Measurements from ENCODE around the gene SPAG4. TPM values are rescaled to one million over a fixed set of nuclear protein-coding genes. Genes with fewer than 3 reads are reported as not detected.

Gene SPAG4
- total RNA-seq, 1 donor from 2014 or later, result 1.0 TPM

DNA sequence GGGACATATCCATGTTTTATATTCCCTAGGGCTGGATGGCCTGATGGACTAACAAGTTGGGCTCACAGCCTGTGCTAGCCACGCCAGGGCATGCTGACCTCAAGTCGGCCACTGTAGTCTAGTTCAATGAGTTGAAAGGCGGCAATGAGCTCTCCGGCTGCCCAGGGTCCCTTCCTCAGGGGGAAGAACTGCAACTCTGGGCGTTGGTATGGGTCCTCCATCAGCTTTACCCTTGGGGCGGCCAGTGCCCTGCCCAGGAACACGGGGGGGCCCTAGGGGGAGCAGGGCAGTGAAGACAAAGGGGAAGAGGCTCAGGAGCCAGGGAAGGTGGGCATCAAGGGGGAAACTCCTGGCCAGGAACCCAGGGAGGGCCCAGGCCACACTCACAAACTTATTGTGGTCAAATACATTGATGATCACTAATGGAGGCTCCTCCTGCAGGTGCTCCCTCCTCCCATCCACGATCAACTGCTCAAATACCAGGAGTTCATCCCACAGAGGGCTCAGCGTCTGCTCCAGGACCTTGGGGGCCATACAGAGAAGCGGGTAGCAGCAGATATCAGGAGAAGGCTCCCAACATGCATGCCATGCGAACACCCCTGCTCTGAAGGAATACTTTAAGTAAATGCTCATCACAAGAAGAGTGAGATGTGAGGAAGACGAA is 32.8 kb upstream of the SPAG4 start:
- Histone ChIP-seq H3K4me1 (ENCODE audit: control insufficient read depth in 3 of 3, insufficient read depth in 3 of 3, low read length in 3 of 3) (no peaks in the 10 kb centered on the region), H3K9ac (ENCODE audit: low read depth in 1 of 3, low read length in 3 of 3) (no peak overlapping the region), H3K27ac (ENCODE audit: low read depth, low read length) (no peak overlapping the region), H3K9me3 (ENCODE audit: control insufficient read depth in 3 of 3, low read length in 3 of 3) (peaks cover 0 to 2% (median 0%) of the 10 kb centered on the region in 3 donors), H3K27me3 (ENCODE audit: control insufficient read depth in 3 of 3, insufficient read depth in 3 of 3, low read length in 3 of 3) (no peaks in the 10 kb centered on the region), H3K4me3 (ENCODE audit: low read length in 3 of 3) (no peak overlapping the region), H3K36me3 (ENCODE audit: control insufficient read depth in 3 of 3, insufficient read depth in 3 of 3, low read length in 3 of 3) (no peaks in the 10 kb centered on the region)

DNA sequence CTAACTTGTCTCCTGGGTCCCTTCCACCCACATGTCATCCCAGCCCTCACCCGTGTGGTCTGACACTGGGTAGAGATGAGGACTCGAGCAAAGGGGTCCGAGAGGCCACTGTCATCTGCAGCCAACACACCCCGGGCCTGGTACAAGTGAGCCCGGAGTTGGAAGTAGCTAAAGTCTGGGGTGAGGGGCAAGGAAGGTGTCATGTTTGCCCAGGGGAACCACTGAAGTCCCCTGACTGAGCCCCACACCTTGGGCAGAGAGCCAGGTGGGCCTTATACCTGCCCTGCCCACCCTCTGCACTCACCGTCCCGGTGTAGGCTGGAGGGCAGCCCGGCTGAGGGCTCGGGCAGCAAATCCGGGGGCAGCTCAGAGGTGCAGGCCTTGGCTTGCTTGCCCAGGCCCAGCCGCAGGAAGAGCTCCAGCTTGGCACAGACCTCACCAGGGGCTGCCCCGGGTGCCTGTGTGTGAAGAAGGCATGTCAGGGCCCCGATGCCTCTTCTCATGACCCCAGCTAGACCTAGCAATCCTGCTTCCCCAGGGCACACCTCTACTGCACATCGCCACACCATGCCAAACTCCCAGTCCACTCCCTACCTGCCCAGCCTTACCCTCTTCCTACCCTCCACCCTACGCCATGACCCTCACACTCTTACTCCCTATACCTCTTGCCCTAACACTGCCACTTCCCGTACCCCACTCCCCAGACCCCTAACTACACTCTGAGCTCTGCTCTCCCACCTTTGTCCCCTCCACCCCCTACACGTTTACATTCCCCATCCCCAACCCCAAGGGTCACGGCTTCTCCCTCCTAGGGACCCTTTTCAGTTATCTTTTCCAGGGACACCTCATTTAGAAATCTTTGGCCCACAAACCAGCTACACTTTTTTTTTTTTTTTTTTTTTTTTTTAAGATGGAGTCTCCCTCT is 31.7 kb upstream of the SPAG4 start:
- H3K4me1 ChIP-seq (ENCODE audit: control insufficient read depth in 3 of 3, insufficient read depth in 3 of 3, low read length in 3 of 3), result no peaks in the 10 kb centered on the region

DNA sequence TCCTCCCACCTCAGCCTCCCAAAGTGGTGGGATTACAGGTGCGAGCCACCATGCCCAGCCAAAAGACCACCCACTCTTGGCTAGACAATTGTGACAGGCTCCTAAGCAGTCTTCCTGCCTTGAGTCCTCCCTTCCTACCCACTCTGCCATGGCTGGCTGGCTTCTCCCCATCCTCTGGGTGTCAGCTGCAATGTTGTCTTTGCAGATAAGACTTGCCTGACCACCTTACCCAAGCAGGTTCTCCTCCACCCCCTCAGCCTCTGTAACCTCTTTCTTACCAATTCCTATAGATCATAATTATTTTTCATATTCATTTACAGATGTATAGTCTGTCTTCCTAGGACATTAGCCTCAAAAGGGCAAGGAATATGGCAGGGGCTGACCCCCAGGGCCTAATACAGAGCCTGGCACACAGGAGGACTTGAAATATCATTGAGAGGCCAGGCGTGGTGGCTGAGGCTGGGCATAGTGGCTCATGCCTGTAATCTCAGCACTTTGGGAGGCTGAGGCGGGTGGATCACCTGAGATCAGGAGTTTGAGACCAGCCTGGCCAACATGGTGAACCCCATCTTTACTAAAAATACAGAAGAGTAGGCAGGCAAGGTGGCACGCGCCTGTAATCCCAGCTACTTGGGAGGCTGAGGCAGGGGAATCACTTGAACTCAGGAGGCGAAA is 28.7 kb upstream of the SPAG4 start:
- H3K36me3 ChIP-seq (ENCODE audit: control insufficient read depth in 3 of 3, insufficient read depth in 3 of 3, low read length in 3 of 3), result no peaks in the 10 kb centered on the region
- no peaks in the 10 kb centered on the region for H3K4me1 ChIP-seq (ENCODE audit: control insufficient read depth in 3 of 3, insufficient read depth in 3 of 3, low read length in 3 of 3)
- H3K27ac ChIP-seq (ENCODE audit: low read depth, low read length), result no peak overlapping the region
- H3K9ac ChIP-seq (ENCODE audit: low read depth in 1 of 3, low read length in 3 of 3), result no peak overlapping the region
- no peak overlapping the region for H3K4me3 ChIP-seq (ENCODE audit: low read length in 3 of 3)
- H3K9me3 ChIP-seq (ENCODE audit: control insufficient read depth in 3 of 3, low read length in 3 of 3), result no peaks in the 10 kb centered on the region
- H3K27me3 ChIP-seq (ENCODE audit: control insufficient read depth in 3 of 3, insufficient read depth in 3 of 3, low read length in 3 of 3), result no peaks in the 10 kb centered on the region

More for the DNA sequence above, 31.7 kb upstream of the SPAG4 start:
- H3K27ac ChIP-seq (ENCODE audit: low read depth, low read length), result no peak overlapping the region
- H3K27me3 ChIP-seq (ENCODE audit: control insufficient read depth in 3 of 3, insufficient read depth in 3 of 3, low read length in 3 of 3), result no peaks in the 10 kb centered on the region
- peaks cover 0 to 2% (median 0%) of the 10 kb centered on the region in 3 donors for H3K9me3 ChIP-seq (ENCODE audit: control insufficient read depth in 3 of 3, low read length in 3 of 3)
- H3K4me3 ChIP-seq (ENCODE audit: low read length in 3 of 3), result no peak overlapping the region
- no peaks in the 10 kb centered on the region for H3K36me3 ChIP-seq (ENCODE audit: control insufficient read depth in 3 of 3, insufficient read depth in 3 of 3, low read length in 3 of 3)
- no peak overlapping the region for H3K9ac ChIP-seq (ENCODE audit: low read depth in 1 of 3, low read length in 3 of 3)

DNA sequence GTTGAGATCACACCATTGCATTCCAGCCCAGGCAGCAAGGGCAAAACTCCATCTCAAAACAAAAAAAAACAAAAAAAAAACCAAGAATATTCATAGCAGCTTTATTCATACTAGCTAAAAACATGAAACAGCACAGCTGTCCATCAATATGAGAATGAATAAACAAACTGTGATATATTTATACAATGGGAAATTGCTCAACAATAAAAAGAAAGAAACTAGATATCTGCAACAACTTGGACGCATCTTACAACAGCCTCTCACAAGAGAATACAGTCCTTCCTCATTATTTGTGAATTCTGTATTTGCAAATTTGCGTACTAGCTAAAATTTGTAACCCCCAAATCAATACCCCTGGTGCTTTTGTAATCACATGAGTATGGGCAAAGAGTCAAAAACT is 28.2 kb upstream of the SPAG4 start:
- no peaks in the 10 kb centered on the region for H3K9me3 ChIP-seq (ENCODE audit: control insufficient read depth in 3 of 3, low read length in 3 of 3)
- H3K4me3 ChIP-seq (ENCODE audit: low read length in 3 of 3), result no peak overlapping the region

DNA sequence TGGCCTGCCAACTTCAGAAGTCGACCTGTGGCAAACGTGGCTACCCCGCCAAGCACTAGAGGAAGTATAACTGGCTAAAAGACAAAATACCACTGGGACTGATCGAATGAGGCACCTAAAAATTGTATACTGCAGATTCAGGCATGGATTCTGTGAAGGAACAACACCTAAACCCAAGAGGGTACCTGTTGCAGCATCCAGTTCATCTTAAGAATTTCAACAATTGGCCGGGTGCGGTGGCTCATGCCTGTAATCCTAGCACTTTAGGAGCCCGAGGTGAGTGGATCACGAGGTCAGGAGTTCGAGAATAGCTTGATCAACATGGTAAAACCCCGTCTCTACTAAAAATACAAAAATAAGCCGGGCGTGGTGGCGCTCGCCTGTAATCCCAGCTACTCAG is 27.2 kb upstream of the SPAG4 start:
- H3K27me3 ChIP-seq (ENCODE audit: control insufficient read depth in 3 of 3, insufficient read depth in 3 of 3, low read length in 3 of 3), result no peaks in the 10 kb centered on the region
- H3K4me1 ChIP-seq (ENCODE audit: control insufficient read depth in 3 of 3, insufficient read depth in 3 of 3, low read length in 3 of 3), result no peaks in the 10 kb centered on the region
- no peak overlapping the region for H3K4me3 ChIP-seq (ENCODE audit: low read length in 3 of 3)
- no peak overlapping the region for H3K27ac ChIP-seq (ENCODE audit: low read depth, low read length)
- no peak overlapping the region for H3K9ac ChIP-seq (ENCODE audit: low read depth in 1 of 3, low read length in 3 of 3)
- H3K36me3 ChIP-seq (ENCODE audit: control insufficient read depth in 3 of 3, insufficient read depth in 3 of 3, low read length in 3 of 3), result no peaks in the 10 kb centered on the region
- H3K9me3 ChIP-seq (ENCODE audit: control insufficient read depth in 3 of 3, low read length in 3 of 3), result no peaks in the 10 kb centered on the region

More for the DNA sequence above, 28.2 kb upstream of the SPAG4 start:
- no peaks in the 10 kb centered on the region for H3K27me3 ChIP-seq (ENCODE audit: control insufficient read depth in 3 of 3, insufficient read depth in 3 of 3, low read length in 3 of 3)
- H3K4me1 ChIP-seq (ENCODE audit: control insufficient read depth in 3 of 3, insufficient read depth in 3 of 3, low read length in 3 of 3), result no peaks in the 10 kb centered on the region
- no peak overlapping the region for H3K27ac ChIP-seq (ENCODE audit: low read depth, low read length)
- H3K9ac ChIP-seq (ENCODE audit: low read depth in 1 of 3, low read length in 3 of 3), result no peak overlapping the region
- H3K36me3 ChIP-seq (ENCODE audit: control insufficient read depth in 3 of 3, insufficient read depth in 3 of 3, low read length in 3 of 3), result no peaks in the 10 kb centered on the region

DNA sequence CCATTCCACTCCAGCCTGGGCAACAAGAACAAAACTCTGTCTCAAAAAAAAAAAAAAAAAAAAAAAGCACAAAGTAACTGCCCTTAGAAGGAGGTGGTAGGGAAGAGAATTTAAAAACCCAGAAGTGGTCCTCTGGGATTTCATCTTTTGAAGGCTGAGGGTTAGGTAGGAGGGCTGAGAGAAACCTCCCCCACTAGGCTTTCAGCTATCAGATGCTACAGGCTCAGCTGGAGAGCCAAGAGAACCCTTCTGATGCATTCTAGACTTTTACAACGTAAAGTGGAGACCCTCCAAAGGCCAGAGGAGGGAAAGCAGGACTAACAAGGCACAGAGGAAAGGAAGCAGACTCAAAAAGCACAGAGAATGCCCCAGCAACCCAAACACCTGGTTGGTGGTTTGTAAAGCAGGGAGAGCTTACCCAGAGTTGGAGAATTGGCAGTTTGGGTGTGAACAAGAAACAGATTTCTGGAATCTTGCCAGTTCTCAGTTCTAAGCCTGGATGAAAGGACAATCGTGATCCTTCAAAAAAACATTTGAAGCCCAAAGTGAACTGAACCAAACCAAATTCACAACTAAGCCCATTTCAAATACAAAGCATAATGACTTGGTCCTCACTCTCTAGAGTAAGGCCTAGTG is 23.2 kb upstream of the SPAG4 start:
- Histone ChIP-seq H3K36me3 (ENCODE audit: control insufficient read depth in 3 of 3, insufficient read depth in 3 of 3, low read length in 3 of 3) (no peaks in the 10 kb centered on the region), H3K27me3 (ENCODE audit: control insufficient read depth in 3 of 3, insufficient read depth in 3 of 3, low read length in 3 of 3) (no peaks in the 10 kb centered on the region), H3K27ac (ENCODE audit: low read depth, low read length) (no peak overlapping the region), H3K4me3 (ENCODE audit: low read length in 3 of 3) (no peak overlapping the region), H3K4me1 (ENCODE audit: control insufficient read depth in 3 of 3, insufficient read depth in 3 of 3, low read length in 3 of 3) (no peaks in the 10 kb centered on the region), H3K9ac (ENCODE audit: low read depth in 1 of 3, low read length in 3 of 3) (no peak overlapping the region), H3K9me3 (ENCODE audit: control insufficient read depth in 3 of 3, low read length in 3 of 3) (no peaks in the 10 kb centered on the region)

DNA sequence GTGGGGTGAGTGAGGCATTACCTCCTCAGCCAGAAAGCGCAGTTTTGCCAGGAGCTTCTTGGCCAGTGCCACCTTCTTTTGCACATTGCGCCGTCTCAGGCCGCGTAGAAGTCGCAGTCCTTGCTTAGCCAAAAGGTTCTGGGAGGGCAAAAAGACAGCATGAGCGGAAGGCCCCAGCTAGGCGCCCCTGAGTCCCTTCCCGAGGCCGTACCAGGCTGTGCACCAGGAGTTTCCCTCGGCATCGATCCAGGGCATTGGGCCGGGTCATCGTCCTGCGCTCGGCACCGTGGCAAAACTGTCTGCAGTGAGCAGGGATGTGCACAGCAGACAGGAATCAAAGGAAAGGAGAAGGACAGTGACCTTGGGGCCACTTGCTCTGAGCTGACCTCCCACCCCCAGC is 20.2 kb upstream of the SPAG4 start:
- Histone ChIP-seq H3K4me3 (ENCODE audit: low read length in 3 of 3) (no peak overlapping the region), H3K4me1 (ENCODE audit: control insufficient read depth in 3 of 3, insufficient read depth in 3 of 3, low read length in 3 of 3) (peaks cover 0 to under 1% (median 0%) of the 10 kb centered on the region in 3 donors), H3K9ac (ENCODE audit: low read depth in 1 of 3, low read length in 3 of 3) (no peak overlapping the region), H3K27ac (ENCODE audit: low read depth, low read length) (no peak overlapping the region), H3K36me3 (ENCODE audit: control insufficient read depth in 3 of 3, insufficient read depth in 3 of 3, low read length in 3 of 3) (no peaks in the 10 kb centered on the region), H3K9me3 (ENCODE audit: control insufficient read depth in 3 of 3, low read length in 3 of 3) (no peaks in the 10 kb centered on the region), H3K27me3 (ENCODE audit: control insufficient read depth in 3 of 3, insufficient read depth in 3 of 3, low read length in 3 of 3) (peaks cover 5 to 11% (median 7%) of the 10 kb centered on the region in 3 donors)

DNA sequence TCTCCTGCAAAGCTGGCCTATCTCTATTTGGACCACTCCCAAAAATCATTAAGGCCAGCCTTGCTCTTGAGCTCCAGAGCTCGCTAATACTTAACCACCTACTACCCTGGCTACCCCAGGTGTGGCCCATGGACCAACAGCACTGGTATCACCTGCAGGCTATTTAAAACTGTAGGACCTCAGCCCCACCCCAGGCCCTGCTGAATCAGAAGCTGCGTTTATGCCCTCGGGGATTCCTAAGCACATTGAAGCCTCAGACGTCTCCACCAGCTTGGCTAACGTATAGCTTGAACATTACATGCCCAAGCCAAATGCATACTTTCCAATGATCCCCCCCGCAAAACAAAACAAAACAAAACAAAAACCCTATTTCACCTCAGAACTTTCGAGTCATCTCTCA is 19.7 kb upstream of the SPAG4 start:
- H3K9ac ChIP-seq (ENCODE audit: low read depth in 1 of 3, low read length in 3 of 3), result no peak overlapping the region
- peaks cover 4% of the 10 kb centered on the region in 3 donors for H3K4me1 ChIP-seq (ENCODE audit: control insufficient read depth in 3 of 3, insufficient read depth in 3 of 3, low read length in 3 of 3)
- H3K9me3 ChIP-seq (ENCODE audit: control insufficient read depth in 3 of 3, low read length in 3 of 3), result no peaks in the 10 kb centered on the region
- H3K27ac ChIP-seq (ENCODE audit: low read depth, low read length), result no peak overlapping the region
- H3K4me3 ChIP-seq (ENCODE audit: low read length in 3 of 3), result no peak overlapping the region
- no peaks in the 10 kb centered on the region for H3K36me3 ChIP-seq (ENCODE audit: control insufficient read depth in 3 of 3, insufficient read depth in 3 of 3, low read length in 3 of 3)
- H3K27me3 ChIP-seq (ENCODE audit: control insufficient read depth in 3 of 3, insufficient read depth in 3 of 3, low read length in 3 of 3), result peaks cover 5 to 14% (median 10%) of the 10 kb centered on the region in 3 donors

DNA sequence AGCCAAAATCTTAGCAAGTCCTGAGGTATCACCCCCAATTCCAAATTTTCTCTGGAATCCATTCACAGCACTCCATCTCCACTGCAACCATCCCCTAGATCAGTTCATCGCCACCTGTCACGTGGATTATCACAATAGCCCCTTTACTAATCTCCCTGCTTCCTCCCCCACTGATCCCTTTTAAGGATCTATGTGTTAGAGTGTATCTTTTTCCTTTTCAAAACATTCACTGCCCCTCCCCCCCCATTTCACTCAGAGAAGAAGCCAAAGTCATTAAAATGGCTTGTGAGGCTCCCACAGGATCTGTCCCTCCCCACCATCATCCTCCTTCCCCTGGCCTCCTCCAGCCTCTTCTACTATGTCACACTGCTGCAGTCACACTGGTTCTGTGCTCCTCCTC is 18.4 kb upstream of the SPAG4 start:
- peaks cover 9 to 17% (median 15%) of the 10 kb centered on the region in 3 donors for H3K4me1 ChIP-seq (ENCODE audit: control insufficient read depth in 3 of 3, insufficient read depth in 3 of 3, low read length in 3 of 3)
- no peak overlapping the region for H3K4me3 ChIP-seq (ENCODE audit: low read length in 3 of 3)
- no peaks in the 10 kb centered on the region for H3K9me3 ChIP-seq (ENCODE audit: control insufficient read depth in 3 of 3, low read length in 3 of 3)
- no peak overlapping the region for H3K9ac ChIP-seq (ENCODE audit: low read depth in 1 of 3, low read length in 3 of 3)
- H3K27me3 ChIP-seq (ENCODE audit: control insufficient read depth in 3 of 3, insufficient read depth in 3 of 3, low read length in 3 of 3), result peaks cover 6 to 17% (median 15%) of the 10 kb centered on the region in 3 donors
- no peak overlapping the region for H3K27ac ChIP-seq (ENCODE audit: low read depth, low read length)
- H3K36me3 ChIP-seq (ENCODE audit: control insufficient read depth in 3 of 3, insufficient read depth in 3 of 3, low read length in 3 of 3), result no peaks in the 10 kb centered on the region
